ENCODE data around the gene TRIM26.
"Not testable (repeated sequence)": the region's sequence is repeated elsewhere in the genome, so short reads cannot be mapped to it uniquely, and the experiment has no call there.

The TRIM26 gene

DNA sequence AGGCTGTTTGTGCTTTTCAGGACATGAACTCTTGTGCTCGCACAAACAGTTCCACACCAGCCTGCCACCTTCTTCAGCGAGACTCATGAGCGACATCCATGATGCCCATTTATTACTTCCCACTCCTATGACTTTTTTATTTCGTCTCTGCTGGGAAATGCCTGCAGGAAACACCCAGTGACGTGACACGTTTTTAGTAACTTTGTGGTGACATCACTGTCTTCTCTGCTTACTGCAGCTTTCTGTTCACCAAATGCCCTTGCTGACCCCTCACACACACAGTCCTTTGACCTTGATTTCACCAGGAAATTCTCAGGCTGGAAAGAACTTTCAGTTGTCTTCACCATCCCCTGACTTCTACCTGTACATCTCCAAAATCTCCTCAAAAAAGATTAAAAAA is 68.4 kb downstream of the TRIM26 start:
- Histone ChIP-seq H3K4me1 (ENCODE audit: insufficient read depth, insufficient read length) (no peaks in the 10 kb centered on the region), H3K4me3 (ENCODE audit: insufficient read length, low read depth) (no peak overlapping the region), H3K9me3 (ENCODE audit: insufficient read depth, low read length) (no peaks in the 10 kb centered on the region), H3K9ac (ENCODE audit: insufficient read length, low read depth) (no peak overlapping the region), H3K27me3 (ENCODE audit: insufficient read depth, insufficient read length) (peaks cover 2% of the 10 kb centered on the region), H3K36me3 (ENCODE audit: insufficient read depth, insufficient read length, low read length) (no peaks in the 10 kb centered on the region)
- TF ChIP-seq YY1 (IDR thresholded peaks at IDR 0.05; ENCODE audit: insufficient read depth, insufficient read length) (no peak), SUZ12 (IDR thresholded peaks at IDR 0.05; ENCODE audit: extremely low read depth, insufficient read depth, insufficient read length) (no peak), ZNF274 (IDR thresholded peaks at IDR 0.05; ENCODE audit: low read depth, low read length) (no peak)
- no peak for DNase-seq (ENCODE audit: low read depth, low spot score)

DNA sequence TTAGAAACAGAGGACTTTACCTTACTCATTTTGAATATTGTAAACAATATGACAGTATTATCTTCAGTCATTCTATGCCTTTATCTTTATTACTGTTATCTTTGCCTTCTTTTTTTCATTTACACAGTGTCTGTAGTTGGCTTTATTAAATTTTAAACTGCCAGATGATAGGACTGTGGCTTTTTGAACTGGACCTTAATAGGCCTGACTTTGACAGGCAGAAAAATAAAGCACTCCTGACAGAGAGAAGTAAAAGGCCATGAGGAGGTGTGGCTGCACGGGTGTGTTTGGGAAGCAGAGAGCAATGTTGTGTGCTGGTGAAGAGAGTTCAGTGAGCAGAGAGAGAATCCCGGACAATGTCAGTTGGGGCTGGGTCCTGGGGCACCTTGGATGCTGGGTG is 69.4 kb downstream of the TRIM26 start:
- peaks cover 2% of the 10 kb centered on the region for H3K27me3 ChIP-seq (ENCODE audit: insufficient read depth, insufficient read length)
- H3K9ac ChIP-seq (ENCODE audit: insufficient read length, low read depth): no peak overlapping the region
- TF ChIP-seq YY1 (IDR thresholded peaks at IDR 0.05; ENCODE audit: insufficient read depth, insufficient read length) (no peak), ZNF274 (IDR thresholded peaks at IDR 0.05; ENCODE audit: low read depth, low read length) (no peak), SUZ12 (IDR thresholded peaks at IDR 0.05; ENCODE audit: extremely low read depth, insufficient read depth, insufficient read length) (no peak)
- H3K9me3 ChIP-seq (ENCODE audit: insufficient read depth, low read length): no peaks in the 10 kb centered on the region
- H3K4me1 ChIP-seq (ENCODE audit: insufficient read depth, insufficient read length): no peaks in the 10 kb centered on the region
- no peaks in the 10 kb centered on the region for H3K36me3 ChIP-seq (ENCODE audit: insufficient read depth, insufficient read length, low read length)
- DNase-seq (ENCODE audit: low read depth, low spot score): no peak
- no peak overlapping the region for H3K4me3 ChIP-seq (ENCODE audit: insufficient read length, low read depth)

GRCh38 chr6:30142665-30143064 is 70.5 kb downstream of the TRIM26 start:
- DNase-seq (ENCODE audit: low read depth, low spot score): no peak
- Histone ChIP-seq H3K4me3 (ENCODE audit: insufficient read length, low read depth) (no peak overlapping the region), H3K27me3 (ENCODE audit: insufficient read depth, insufficient read length) (peaks cover 2% of the 10 kb centered on the region), H3K9ac (ENCODE audit: insufficient read length, low read depth) (no peak overlapping the region), H3K4me1 (ENCODE audit: insufficient read depth, insufficient read length) (no peaks in the 10 kb centered on the region), H3K36me3 (ENCODE audit: insufficient read depth, insufficient read length, low read length) (no peaks in the 10 kb centered on the region), H3K9me3 (ENCODE audit: insufficient read depth, low read length) (no peaks in the 10 kb centered on the region)
- TF ChIP-seq ZNF274 (IDR thresholded peaks at IDR 0.05; ENCODE audit: low read depth, low read length): no peak
- TF ChIP-seq YY1 (IDR thresholded peaks at IDR 0.05; ENCODE audit: insufficient read depth, insufficient read length): no peak
- TF ChIP-seq SUZ12 (IDR thresholded peaks at IDR 0.05; ENCODE audit: extremely low read depth, insufficient read depth, insufficient read length): no peak

GRCh38 chr6:30140240-30140639 is 73.0 kb downstream of the TRIM26 start:
- not testable (repeated sequence) for H3K9ac ChIP-seq (ENCODE audit: insufficient read length, low read depth); H3K27me3 ChIP-seq (ENCODE audit: insufficient read depth, insufficient read length); H3K9me3 ChIP-seq (ENCODE audit: insufficient read depth, low read length); DNase-seq (ENCODE audit: low read depth, low spot score); H3K4me1 ChIP-seq (ENCODE audit: insufficient read depth, insufficient read length); H3K4me3 ChIP-seq (ENCODE audit: insufficient read length, low read depth); H3K36me3 ChIP-seq (ENCODE audit: insufficient read depth, insufficient read length, low read length)

- no peak overlapping the region for H3K4me3 ChIP-seq (ENCODE audit: insufficient read length, low read depth)
- no peaks in the 10 kb centered on the region for H3K36me3 ChIP-seq (ENCODE audit: insufficient read depth, insufficient read length, low read length)
- DNase-seq (ENCODE audit: low read depth, low spot score): no peak
- no peaks in the 10 kb centered on the region for H3K4me1 ChIP-seq (ENCODE audit: insufficient read depth, insufficient read length)
- no peak overlapping the region for H3K9ac ChIP-seq (ENCODE audit: insufficient read length, low read depth)
- no peaks in the 10 kb centered on the region for H3K9me3 ChIP-seq (ENCODE audit: insufficient read depth, low read length)
- TF ChIP-seq ZNF274 (IDR thresholded peaks at IDR 0.05; ENCODE audit: low read depth, low read length) (no peak), YY1 (IDR thresholded peaks at IDR 0.05; ENCODE audit: insufficient read depth, insufficient read length) (no peak), SUZ12 (IDR thresholded peaks at IDR 0.05; ENCODE audit: extremely low read depth, insufficient read depth, insufficient read length) (no peak)
- peaks cover 4% of the 10 kb centered on the region for H3K27me3 ChIP-seq (ENCODE audit: insufficient read depth, insufficient read length)
Observed at GRCh38 chr6:30136570-30137286, 76.5 kb downstream of the TRIM26 start.

DNA sequence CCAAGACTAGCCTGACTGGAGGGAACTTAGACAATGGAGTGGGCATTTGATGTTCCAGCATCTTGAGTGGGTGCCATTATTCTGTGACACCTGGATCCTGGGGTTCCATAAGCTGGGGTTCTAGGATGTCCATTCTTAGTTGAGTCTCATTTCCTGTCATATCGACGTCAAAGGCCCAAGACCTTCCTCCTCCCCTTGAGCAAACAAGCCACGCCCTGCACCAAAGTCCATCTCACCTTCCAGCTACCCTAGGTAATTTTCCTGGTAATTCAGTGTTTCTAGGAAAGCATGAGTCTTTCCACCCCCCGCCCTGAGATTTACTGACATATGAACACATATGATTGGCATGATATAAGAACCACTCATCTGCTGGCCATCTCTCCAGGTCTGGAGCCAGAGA is 77.4 kb downstream of the TRIM26 start, which contains the start of gene TRIM40:
Gene TRIM40 (plus strand): TSS at position 384 of the 400 bp plus-strand sequence. CDS start 897 bp downstream, outside the sequence.
- Histone ChIP-seq H3K4me1 (ENCODE audit: insufficient read depth, insufficient read length) (no peaks in the 10 kb centered on the region), H3K9me3 (ENCODE audit: insufficient read depth, low read length) (no peaks in the 10 kb centered on the region), H3K36me3 (ENCODE audit: insufficient read depth, insufficient read length, low read length) (no peaks in the 10 kb centered on the region), H3K9ac (ENCODE audit: insufficient read length, low read depth) (no peak within 1 kb of the TSS), H3K27me3 (ENCODE audit: insufficient read depth, insufficient read length) (peaks cover 5% of the 10 kb centered on the region), H3K4me3 (ENCODE audit: insufficient read length, low read depth) (no peak within 1 kb of the TSS)
- no peak for TF ChIP-seq ZNF274 (IDR thresholded peaks at IDR 0.05; ENCODE audit: low read depth, low read length)
- no peak for TF ChIP-seq YY1 (IDR thresholded peaks at IDR 0.05; ENCODE audit: insufficient read depth, insufficient read length)
- no peak for TF ChIP-seq SUZ12 (IDR thresholded peaks at IDR 0.05; ENCODE audit: extremely low read depth, insufficient read depth, insufficient read length)
- no peak for DNase-seq (ENCODE audit: low read depth, low spot score)

DNA sequence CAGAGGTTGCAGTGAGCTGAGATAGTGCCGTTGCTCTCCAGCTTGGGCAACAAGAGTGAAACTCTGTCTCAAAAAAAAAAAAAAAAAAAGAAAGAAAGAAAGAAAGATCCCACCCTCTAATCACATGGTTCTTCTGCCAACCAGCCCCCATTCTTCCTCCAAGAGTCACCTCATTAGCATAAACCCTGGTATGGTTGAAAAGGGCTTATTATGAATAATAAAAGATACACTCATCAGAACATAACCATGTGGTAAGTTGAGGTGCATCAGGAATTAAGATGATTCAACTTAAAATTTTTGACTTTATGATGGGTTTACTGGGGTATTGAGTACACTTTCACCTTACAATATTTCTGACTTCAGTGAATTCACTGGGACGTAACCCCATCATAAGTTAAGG is 78.1 kb downstream of the TRIM26 start:
- Histone ChIP-seq H3K27me3 (ENCODE audit: insufficient read depth, insufficient read length) (peaks cover 11% of the 10 kb centered on the region), H3K9ac (ENCODE audit: insufficient read length, low read depth) (no peak overlapping the region), H3K36me3 (ENCODE audit: insufficient read depth, insufficient read length, low read length) (no peaks in the 10 kb centered on the region), H3K4me3 (ENCODE audit: insufficient read length, low read depth) (no peak overlapping the region), H3K4me1 (ENCODE audit: insufficient read depth, insufficient read length) (no peaks in the 10 kb centered on the region), H3K9me3 (ENCODE audit: insufficient read depth, low read length) (no peaks in the 10 kb centered on the region)
- no peak for TF ChIP-seq SUZ12 (IDR thresholded peaks at IDR 0.05; ENCODE audit: extremely low read depth, insufficient read depth, insufficient read length)
- no peak for TF ChIP-seq YY1 (IDR thresholded peaks at IDR 0.05; ENCODE audit: insufficient read depth, insufficient read length)
- no peak for TF ChIP-seq ZNF274 (IDR thresholded peaks at IDR 0.05; ENCODE audit: low read depth, low read length)
- DNase-seq (ENCODE audit: low read depth, low spot score): no peak
